Inferior parietal cortex (tissue), 1 donor: ENCODE measurements around the gene PTEN.
"Not testable (repeated sequence)": the region's sequence is repeated elsewhere in the genome, so short reads cannot be mapped to it uniquely, and the experiment has no call there.

Source experiments
- DNase-seq: peaks from one replicate; pipeline ENCODE4 v3.0.0-alpha.2; 2016; ENCODE audit errors: extremely low spot score

Gene PTEN

GRCh38 chr10:87863053-87863943, at the start of gene PTEN, which contains the start of gene KLLN:
Gene PTEN, plus strand, starts transcription at chr10:87863625. Its CDS starts 845 bp downstream, at chr10:87864470.
Gene KLLN, minus strand, starts transcription at chr10:87863533. Its CDS starts 1,046 bp downstream, at chr10:87862487.
- DNase-seq: peak; percentile 85

- DNase-seq: no peak
These were observed 47.1 kb upstream of the PTEN start for GRCh38 chr10:87816163-87816897.

GRCh38 chr10:87816898-87817608, 46.4 kb upstream of the PTEN start:
- no peak for DNase-seq

- peak; percentile 89 for DNase-seq
These were observed 45.6 kb upstream of the PTEN start, which contains the start of gene ATAD1 for GRCh38 chr10:87817609-87818504. Gene ATAD1, minus strand, starts transcription at chr10:87818226. Its CDS starts 3,627 bp downstream, at chr10:87814599.

GRCh38 chr10:87818505-87819288, 44.7 kb upstream of the PTEN start:
- peak; percentile 49 for DNase-seq

GRCh38 chr10:87819289-87819585, 44.2 kb upstream of the PTEN start:
- DNase-seq: no peak

GRCh38 chr10:87826653-87827052, 36.8 kb upstream of the PTEN start:
- DNase-seq: no peak

GRCh38 chr10:87827681-87828080, 35.7 kb upstream of the PTEN start:
- DNase-seq: no peak

GRCh38 chr10:87829051-87829450, 34.4 kb upstream of the PTEN start:
- DNase-seq: not testable (repeated sequence)

GRCh38 chr10:87829986-87830729, 33.3 kb upstream of the PTEN start:
- no peak for DNase-seq

- no peak for DNase-seq
These were observed 27.3 kb upstream of the PTEN start for GRCh38 chr10:87836098-87836497.

GRCh38 chr10:87837445-87837844, 26.0 kb upstream of the PTEN start:
- no peak for DNase-seq

GRCh38 chr10:87838650-87839049, 24.8 kb upstream of the PTEN start:
- no peak for DNase-seq

GRCh38 chr10:87841186-87841585, 22.2 kb upstream of the PTEN start:
- DNase-seq: no peak

- no peak for DNase-seq
These were observed 21.2 kb upstream of the PTEN start for GRCh38 chr10:87842220-87842641.

GRCh38 chr10:87842776-87843497, 20.5 kb upstream of the PTEN start:
- DNase-seq: no peak

- DNase-seq: no peak
These were observed 19.7 kb upstream of the PTEN start for GRCh38 chr10:87843714-87844113.

- no peak for DNase-seq
These were observed 18.4 kb upstream of the PTEN start for GRCh38 chr10:87844837-87845623.
